ENCODE data around the gene CKAP4.

- TF ChIP-seq, protein P1, sequence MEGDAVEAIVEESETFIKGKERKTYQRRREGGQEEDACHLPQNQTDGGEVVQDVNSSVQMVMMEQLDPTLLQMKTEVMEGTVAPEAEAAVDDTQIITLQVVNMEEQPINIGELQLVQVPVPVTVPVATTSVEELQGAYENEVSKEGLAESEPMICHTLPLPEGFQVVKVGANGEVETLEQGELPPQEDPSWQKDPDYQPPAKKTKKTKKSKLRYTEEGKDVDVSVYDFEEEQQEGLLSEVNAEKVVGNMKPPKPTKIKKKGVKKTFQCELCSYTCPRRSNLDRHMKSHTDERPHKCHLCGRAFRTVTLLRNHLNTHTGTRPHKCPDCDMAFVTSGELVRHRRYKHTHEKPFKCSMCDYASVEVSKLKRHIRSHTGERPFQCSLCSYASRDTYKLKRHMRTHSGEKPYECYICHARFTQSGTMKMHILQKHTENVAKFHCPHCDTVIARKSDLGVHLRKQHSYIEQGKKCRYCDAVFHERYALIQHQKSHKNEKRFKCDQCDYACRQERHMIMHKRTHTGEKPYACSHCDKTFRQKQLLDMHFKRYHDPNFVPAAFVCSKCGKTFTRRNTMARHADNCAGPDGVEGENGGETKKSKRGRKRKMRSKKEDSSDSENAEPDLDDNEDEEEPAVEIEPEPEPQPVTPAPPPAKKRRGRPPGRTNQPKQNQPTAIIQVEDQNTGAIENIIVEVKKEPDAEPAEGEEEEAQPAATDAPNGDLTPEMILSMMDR (IDR thresholded peaks at IDR 0.05) = no peak
- TF ChIP-seq EZH2 (IDR thresholded peaks at IDR 0.05; ENCODE audit: borderline replicate concordance, insufficient read depth, low read depth, low read length, poor library complexity, severe bottlenecking) = no peak
Observed at GRCh38 chr12:106219043-106219442, 28.8 kb downstream of the CKAP4 start.

Data from B cell (primary cell).